Nephron (organoid): ENCODE data around the gene IGFBP6.

Experiments used
- H3K27ac Mint-ChIP-seq, 3 experiments: 2 replicates each; pipeline ENCODE4 v1.8.0; 2020; ENCODE audit warnings: mixed read lengths in 3 of 3, mild to moderate bottlenecking in 2 of 3, moderate library complexity in 1 of 3
- H3K27me3 Mint-ChIP-seq: 2 replicates; pipeline ENCODE4 v1.8.0; 2021; ENCODE audit warnings: low read depth, mild to moderate bottlenecking, moderate library complexity, mixed read lengths
- H3K36me3 Mint-ChIP-seq: 2 replicates; pipeline ENCODE4 v1.8.0; 2020; ENCODE audit warnings: low read depth, mixed read lengths
- H3K4me1 Mint-ChIP-seq: 2 replicates; pipeline ENCODE4 v1.8.0; 2020; ENCODE audit warnings: mixed read lengths
- H3K4me3 Mint-ChIP-seq, 3 experiments: 2 replicates each; pipeline ENCODE4 v1.8.0; 2020; ENCODE audit warnings: mild to moderate bottlenecking in 3 of 3, mixed read lengths in 3 of 3, moderate library complexity in 2 of 3
- H3K9me3 Mint-ChIP-seq: 2 replicates; pipeline ENCODE4 v1.8.0; 2020; ENCODE audit warnings: mixed read lengths
- TF ChIP-seq, protein P1 (sequence below), 3 experiments: fragments of 200-600 bp; sonication (generic); IDR thresholded peaks; one replicate each; pipeline ENCODE4 v1.5.0; 2021; ENCODE audit warnings: antibody characterized with exemption in 3 of 3; ENCODE audit not compliant: unreplicated experiment in 3 of 3

The IGFBP6 gene

DNA sequence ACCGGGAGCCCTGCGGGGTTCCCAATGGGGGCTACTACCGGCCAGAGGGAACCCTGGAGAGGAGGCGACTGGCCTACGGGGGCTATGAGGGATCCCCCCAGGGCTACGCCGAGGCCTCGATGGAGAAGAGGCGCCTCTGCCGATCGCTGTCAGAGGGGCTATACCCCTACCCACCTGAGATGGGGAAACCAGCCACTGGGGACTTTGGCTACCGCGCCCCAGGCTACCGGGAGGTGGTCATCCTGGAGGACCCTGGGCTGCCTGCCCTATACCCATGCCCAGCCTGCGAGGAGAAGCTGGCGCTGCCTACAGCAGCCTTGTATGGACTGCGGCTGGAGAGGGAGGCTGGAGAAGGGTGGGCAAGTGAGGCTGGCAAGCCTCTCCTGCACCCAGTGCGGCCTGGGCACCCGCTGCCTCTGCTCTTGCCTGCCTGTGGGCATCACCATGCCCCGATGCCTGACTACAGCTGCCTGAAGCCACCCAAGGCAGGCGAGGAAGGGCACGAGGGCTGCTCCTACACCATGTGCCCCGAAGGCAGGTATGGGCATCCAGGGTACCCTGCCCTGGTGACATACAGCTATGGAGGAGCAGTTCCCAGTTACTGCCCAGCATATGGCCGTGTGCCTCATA, 37.9 kb upstream of the IGFBP6 start:
- Mint-ChIP-seq H3K4me3 (no peak overlapping the region), H3K27ac (no peak overlapping the region), H3K9me3 (no peaks in the 10 kb centered on the region), H3K4me1 (peaks cover 44% of the 10 kb centered on the region), H3K27me3 (no peaks in the 10 kb centered on the region), H3K36me3 (peaks cover 30% of the 10 kb centered on the region)
- TF ChIP-seq, protein P1, sequence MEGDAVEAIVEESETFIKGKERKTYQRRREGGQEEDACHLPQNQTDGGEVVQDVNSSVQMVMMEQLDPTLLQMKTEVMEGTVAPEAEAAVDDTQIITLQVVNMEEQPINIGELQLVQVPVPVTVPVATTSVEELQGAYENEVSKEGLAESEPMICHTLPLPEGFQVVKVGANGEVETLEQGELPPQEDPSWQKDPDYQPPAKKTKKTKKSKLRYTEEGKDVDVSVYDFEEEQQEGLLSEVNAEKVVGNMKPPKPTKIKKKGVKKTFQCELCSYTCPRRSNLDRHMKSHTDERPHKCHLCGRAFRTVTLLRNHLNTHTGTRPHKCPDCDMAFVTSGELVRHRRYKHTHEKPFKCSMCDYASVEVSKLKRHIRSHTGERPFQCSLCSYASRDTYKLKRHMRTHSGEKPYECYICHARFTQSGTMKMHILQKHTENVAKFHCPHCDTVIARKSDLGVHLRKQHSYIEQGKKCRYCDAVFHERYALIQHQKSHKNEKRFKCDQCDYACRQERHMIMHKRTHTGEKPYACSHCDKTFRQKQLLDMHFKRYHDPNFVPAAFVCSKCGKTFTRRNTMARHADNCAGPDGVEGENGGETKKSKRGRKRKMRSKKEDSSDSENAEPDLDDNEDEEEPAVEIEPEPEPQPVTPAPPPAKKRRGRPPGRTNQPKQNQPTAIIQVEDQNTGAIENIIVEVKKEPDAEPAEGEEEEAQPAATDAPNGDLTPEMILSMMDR (IDR thresholded peaks at IDR 0.05; ENCODE audit: unreplicated experiment in 3 of 3): no peak

DNA sequence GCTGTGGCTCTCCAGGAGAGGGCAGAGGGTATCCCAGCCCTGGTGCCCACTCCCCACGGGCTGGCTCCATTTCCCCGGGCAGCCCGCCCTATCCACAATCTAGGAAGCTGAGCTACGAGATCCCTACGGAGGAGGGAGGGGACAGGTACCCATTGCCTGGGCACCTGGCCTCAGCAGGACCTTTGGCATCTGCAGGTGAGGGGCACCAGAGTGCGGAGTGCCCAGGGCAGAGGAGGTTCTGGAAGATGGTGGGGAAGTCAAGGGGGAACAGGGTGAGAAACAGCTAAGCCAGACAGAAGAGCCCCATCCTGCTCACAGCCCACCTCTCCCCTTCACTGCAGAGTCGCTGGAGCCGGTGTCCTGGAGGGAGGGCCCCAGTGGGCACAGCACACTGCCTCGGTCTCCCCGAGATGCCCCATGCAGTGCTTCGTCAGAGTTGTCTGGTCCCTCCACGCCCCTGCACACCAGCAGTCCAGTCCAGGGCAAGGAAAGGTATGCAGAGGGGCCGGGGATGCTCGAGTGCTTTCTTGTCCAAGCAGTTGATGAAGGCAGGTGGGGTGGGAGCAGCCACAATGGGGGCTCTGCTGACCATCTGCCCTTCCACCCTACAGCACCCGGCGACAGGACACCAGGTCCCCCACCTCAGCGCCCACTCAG, 37.3 kb upstream of the IGFBP6 start:
- Mint-ChIP-seq H3K4me3 (no peak overlapping the region), H3K27me3 (no peaks in the 10 kb centered on the region), H3K27ac (no peak overlapping the region), H3K9me3 (no peaks in the 10 kb centered on the region), H3K4me1 (peaks cover 46% of the 10 kb centered on the region), H3K36me3 (peaks cover 37% of the 10 kb centered on the region)
- TF ChIP-seq, protein P1 (IDR thresholded peaks at IDR 0.05; ENCODE audit: unreplicated experiment in 3 of 3): no peak

DNA sequence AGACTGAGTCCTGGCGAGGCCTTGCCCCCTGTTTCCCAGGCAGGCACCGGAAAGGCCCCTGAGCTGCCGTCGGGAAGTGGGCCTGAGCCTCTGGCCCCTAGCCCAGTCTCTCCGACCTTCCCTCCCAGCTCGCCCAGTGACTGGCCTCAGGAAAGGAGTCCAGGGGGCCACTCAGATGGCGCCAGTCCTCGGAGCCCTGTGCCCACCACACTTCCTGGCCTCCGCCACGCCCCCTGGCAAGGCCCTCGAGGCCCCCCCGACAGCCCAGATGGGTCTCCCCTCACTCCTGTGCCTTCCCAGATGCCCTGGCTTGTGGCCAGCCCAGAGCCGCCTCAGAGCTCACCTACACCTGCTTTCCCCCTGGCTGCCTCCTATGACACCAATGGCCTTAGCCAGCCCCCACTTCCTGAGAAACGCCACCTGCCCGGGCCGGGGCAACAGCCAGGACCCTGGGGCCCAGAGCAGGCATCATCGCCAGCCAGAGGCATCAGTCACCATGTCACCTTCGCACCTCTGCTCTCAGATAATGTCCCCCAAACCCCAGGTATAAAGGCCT, 36.7 kb upstream of the IGFBP6 start:
- Mint-ChIP-seq H3K9me3 (no peaks in the 10 kb centered on the region), H3K27ac (peak overlapping the region in 1 of 3 experiments; percentile 80), H3K4me3 (no peak overlapping the region), H3K27me3 (no peaks in the 10 kb centered on the region), H3K36me3 (peaks cover 37% of the 10 kb centered on the region), H3K4me1 (peaks cover 44% of the 10 kb centered on the region)
- TF ChIP-seq, protein P1 (IDR thresholded peaks at IDR 0.05; ENCODE audit: unreplicated experiment in 3 of 3): no peak

DNA sequence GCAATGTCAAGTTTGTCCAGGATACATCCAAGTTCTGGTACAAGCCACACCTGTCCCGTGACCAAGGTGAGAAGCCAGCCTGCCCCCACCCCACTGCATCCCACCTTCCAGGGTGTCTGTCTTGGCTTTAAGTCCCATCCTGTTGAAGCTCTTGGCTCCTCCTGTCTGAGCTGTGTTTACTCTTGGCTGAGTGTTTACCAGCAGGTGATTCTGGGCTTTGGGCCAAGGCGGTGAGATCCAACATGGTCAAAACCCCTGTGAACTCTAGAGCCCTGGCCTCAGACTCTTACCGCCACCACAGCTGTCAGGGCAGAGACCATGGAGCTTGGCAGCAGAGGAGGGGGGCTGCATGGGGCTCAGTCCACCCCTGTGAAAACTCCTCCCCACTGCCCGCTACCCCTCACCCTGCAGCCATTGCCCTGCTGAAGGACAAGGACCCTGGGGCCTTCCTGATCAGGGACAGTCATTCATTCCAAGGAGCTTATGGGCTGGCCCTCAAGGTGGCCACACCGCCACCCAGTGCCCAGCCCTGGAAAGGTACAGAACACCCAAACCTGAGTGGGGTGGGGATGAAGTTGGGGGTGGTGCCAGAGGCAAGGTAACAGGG, 36.0 kb upstream of the IGFBP6 start:
- no peak overlapping the region for H3K4me3 Mint-ChIP-seq
- H3K27ac Mint-ChIP-seq: peak overlapping the region in 2 of 3 experiments; percentile 19 to 80
- H3K4me1 Mint-ChIP-seq: peaks cover 49% of the 10 kb centered on the region
- no peaks in the 10 kb centered on the region for H3K9me3 Mint-ChIP-seq
- TF ChIP-seq, protein P1 (IDR thresholded peaks at IDR 0.05; ENCODE audit: unreplicated experiment in 3 of 3): no peak
- H3K27me3 Mint-ChIP-seq: no peaks in the 10 kb centered on the region
- H3K36me3 Mint-ChIP-seq: peaks cover 34% of the 10 kb centered on the region

DNA sequence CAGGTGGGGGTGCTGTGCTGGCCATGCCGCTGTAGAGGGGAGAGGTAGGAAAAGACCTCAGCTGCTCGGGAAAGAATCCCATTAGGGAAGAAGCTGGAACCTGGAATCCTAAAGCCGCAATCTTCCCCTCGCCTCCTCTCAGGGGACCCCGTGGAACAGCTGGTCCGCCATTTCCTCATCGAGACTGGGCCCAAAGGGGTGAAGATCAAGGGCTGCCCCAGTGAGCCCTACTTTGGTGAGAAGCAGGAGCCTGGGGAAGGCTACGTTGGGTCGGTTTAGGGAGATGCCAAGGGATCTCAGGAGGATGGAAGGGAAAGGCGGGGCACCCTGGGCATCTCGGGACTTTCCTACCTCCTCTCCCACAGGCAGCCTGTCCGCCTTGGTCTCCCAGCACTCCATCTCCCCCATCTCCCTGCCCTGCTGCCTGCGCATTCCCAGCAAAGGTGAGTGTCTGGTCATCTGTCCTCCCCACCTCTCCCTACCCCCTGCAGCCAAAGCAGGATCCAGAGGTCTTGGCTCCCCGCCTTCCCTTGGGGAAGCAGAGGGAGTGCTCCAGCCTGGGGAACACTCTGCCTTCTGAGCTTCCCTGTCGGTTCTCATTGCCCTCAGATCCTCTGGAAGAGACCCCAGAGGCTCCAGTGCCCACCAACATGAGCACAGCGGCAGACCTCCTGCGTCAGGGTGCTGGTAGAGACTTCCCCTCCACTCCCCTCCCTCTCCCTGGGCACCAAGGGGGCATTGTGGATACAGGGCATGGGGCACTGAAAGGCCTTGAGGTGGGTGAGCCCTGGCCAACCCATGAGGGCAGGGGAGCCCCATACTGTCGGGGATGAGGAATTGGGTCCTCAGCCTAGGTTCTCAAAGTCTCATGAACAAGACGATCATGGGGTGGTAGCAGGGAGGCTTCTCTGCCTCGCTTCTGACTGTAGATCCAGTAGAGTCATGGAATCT, 35.2 kb upstream of the IGFBP6 start:
- H3K4me1 Mint-ChIP-seq: peaks cover 50% of the 10 kb centered on the region
- H3K9me3 Mint-ChIP-seq: no peaks in the 10 kb centered on the region
- H3K27me3 Mint-ChIP-seq: no peaks in the 10 kb centered on the region
- peaks cover 28% of the 10 kb centered on the region for H3K36me3 Mint-ChIP-seq
- TF ChIP-seq, protein P1 (IDR thresholded peaks at IDR 0.05; ENCODE audit: unreplicated experiment in 3 of 3): no peak
- H3K4me3 Mint-ChIP-seq: no peak overlapping the region
- H3K27ac Mint-ChIP-seq: peak overlapping the region in 2 of 3 experiments; percentile 58 to 80
